ENCODE measurements around the gene ME3. TPM values are rescaled to one million over a fixed set of nuclear protein-coding genes. Genes with fewer than 3 reads are reported as not detected.

ME3 gene
- total RNA-seq, 1 experiment from 2014 or later = 35.3 TPM

GRCh38 chr11:86482692-86483091 lies 189.7 kb downstream of the ME3 start:
- CTCF ChIA-PET = no interaction called here
- Histone ChIP-seq H3K9me3 (ENCODE audit: control insufficient read depth, insufficient read depth, low read depth, low read length) (no peaks in the 10 kb centered on the region), H3K27me3 (ENCODE audit: control insufficient read depth, insufficient read depth, low read length) (no peaks in the 10 kb centered on the region), H3K36me3 (ENCODE audit: control insufficient read depth, insufficient read depth, low read length) (no peaks in the 10 kb centered on the region), H3K4me3 (ENCODE audit: low read depth in 2 of 2, low read length in 2 of 2) (no peak overlapping the region), H3K27ac (ENCODE audit: low read length) (peak overlapping the region; percentile 79), H3K4me1 (ENCODE audit: control insufficient read depth, insufficient read depth, low read length) (peaks cover 23% of the 10 kb centered on the region)
- intact Hi-C loops (cut with micrococcal nuclease; ENCODE audit: unreplicated experiment) = no loop called here
- TF ChIP-seq REST (IDR thresholded peaks at IDR 0.05; ENCODE audit: insufficient read depth in 1 of 2, low read depth in 2 of 2, low read length in 1 of 2) (no peak), TCF7L2 (IDR thresholded peaks at IDR 0.05; ENCODE audit: low read depth, low read length) (no peak), POLR2AphosphoS5 (IDR thresholded peaks at IDR 0.05; ENCODE audit: low read depth, low read length) (no peak), SIN3A (IDR thresholded peaks at IDR 0.05; ENCODE audit: borderline replicate concordance, insufficient read depth, low read depth, low read length) (no peak), CTCF (IDR thresholded peaks at IDR 0.05) (no peak)
- no peak for ATAC-seq
- in situ Hi-C loops (cut with HindIII; ENCODE audit: low pct_unique_long_range_greater_than_20kb, low sequenced_read_pairs) = no loop called here
- DNase-seq (ENCODE audit: low read depth, low spot score) = no peak
- POLR2A ChIA-PET = no interaction called here
- no TSS peak for BruUV-seq (replicated peaks)

GRCh38 chr11:86481399-86481798 lies 191.0 kb downstream of the ME3 start:
- no peaks in the 10 kb centered on the region for H3K9me3 ChIP-seq (ENCODE audit: control insufficient read depth, insufficient read depth, low read depth, low read length)
- peak overlapping the region; percentile 79; the same call in 1 of the 2 replicates for H3K27ac ChIP-seq (ENCODE audit: low read length)
- ChIA-PET CTCF (no interaction called here), POLR2A (no interaction called here)
- no peak for TF ChIP-seq SIN3A (IDR thresholded peaks at IDR 0.05; ENCODE audit: borderline replicate concordance, insufficient read depth, low read depth, low read length)
- TF ChIP-seq TCF7L2 (IDR thresholded peaks at IDR 0.05; ENCODE audit: low read depth, low read length) = no peak
- no peak for TF ChIP-seq CTCF (IDR thresholded peaks at IDR 0.05)
- TF ChIP-seq REST (IDR thresholded peaks at IDR 0.05; ENCODE audit: insufficient read depth in 1 of 2, low read depth in 2 of 2, low read length in 1 of 2) = no peak
- ATAC-seq (no peak), DNase-seq (ENCODE audit: low read depth, low spot score) (no peak)
- no TSS peak for BruUV-seq (replicated peaks)
- H3K36me3 ChIP-seq (ENCODE audit: control insufficient read depth, insufficient read depth, low read length) = no peaks in the 10 kb centered on the region
- intact Hi-C loops (cut with micrococcal nuclease; ENCODE audit: unreplicated experiment) = no loop called here
- H3K4me3 ChIP-seq (ENCODE audit: low read depth in 2 of 2, low read length in 2 of 2) = no peak overlapping the region
- peaks cover 36% of the 10 kb centered on the region for H3K4me1 ChIP-seq (ENCODE audit: control insufficient read depth, insufficient read depth, low read length)
- H3K27me3 ChIP-seq (ENCODE audit: control insufficient read depth, insufficient read depth, low read length) = no peaks in the 10 kb centered on the region
- in situ Hi-C loops (cut with HindIII; ENCODE audit: low pct_unique_long_range_greater_than_20kb, low sequenced_read_pairs) = no loop called here
